Trophoblast cell (in vitro differentiated cells and primary cell): ENCODE measurements around the gene PLEKHD1.

Experiments used
- DNase-seq, 2 donors: peaks; one replicate each; pipeline ENCODE4 v3.0.0-alpha.2; 2016
- H2AFZ ChIP-seq: 2 replicates; pipeline ENCODE4 v1.6.1; 2013; ENCODE audit warnings: low read length, moderate library complexity, mild to moderate bottlenecking; ENCODE audit not compliant: insufficient read depth, poor library complexity
- H2AK5ac ChIP-seq: 2 replicates; pipeline ENCODE4 v1.6.1; 2013; ENCODE audit warnings: mild to moderate bottlenecking, low read length
- H2BK120ac ChIP-seq: 2 replicates; pipeline ENCODE4 v1.6.1; 2013; ENCODE audit warnings: low read length, mild to moderate bottlenecking, moderate library complexity; ENCODE audit not compliant: insufficient read depth, poor library complexity
- H2BK12ac ChIP-seq: 2 replicates; pipeline ENCODE4 v1.6.1; 2013; ENCODE audit warnings: mild to moderate bottlenecking, low read length, moderate library complexity
- H2BK5ac ChIP-seq: 2 replicates; pipeline ENCODE4 v1.6.1; 2013; ENCODE audit warnings: low read length, low read depth, moderate library complexity, mild to moderate bottlenecking; ENCODE audit not compliant: poor library complexity
- H3K14ac ChIP-seq: 2 replicates; pipeline ENCODE4 v1.6.1; 2013; ENCODE audit warnings: mild to moderate bottlenecking, low read length
- H3K18ac ChIP-seq: 2 replicates; pipeline ENCODE4 v1.6.1; 2013; ENCODE audit warnings: mild to moderate bottlenecking, low read length
- H3K23ac ChIP-seq: 2 replicates; pipeline ENCODE4 v1.6.1; 2013; ENCODE audit warnings: low read length
- H3K27ac ChIP-seq: 2 replicates; pipeline ENCODE4 v1.5.1; 2013; ENCODE audit warnings: low read depth, mild to moderate bottlenecking, inconsistent platforms, low read length, moderate library complexity
- H3K27me3 ChIP-seq: 2 replicates; pipeline ENCODE4 v1.6.1; 2013; ENCODE audit warnings: inconsistent platforms, mild to moderate bottlenecking, low read length, moderate library complexity; ENCODE audit not compliant: insufficient read depth
- H3K36me3 ChIP-seq, 2 experiments: 1 replicate in 1 of 2; 2 replicates in 1 of 2; pipeline ENCODE4 v1.6.1; 2013; ENCODE audit warnings: low read length in 2 of 2, mild to moderate bottlenecking in 2 of 2, moderate library complexity in 1 of 2; ENCODE audit not compliant: insufficient read depth in 2 of 2, control insufficient read depth in 1 of 2
- H3K4ac ChIP-seq: 2 replicates; pipeline ENCODE4 v1.6.1; 2013; ENCODE audit warnings: low read depth, mild to moderate bottlenecking, low read length, moderate library complexity
- H3K4me1 ChIP-seq, 2 experiments: 1 replicate in 1 of 2; 2 replicates in 1 of 2; pipeline ENCODE4 v1.6.1; 2013; ENCODE audit warnings: low read length in 2 of 2, mild to moderate bottlenecking in 2 of 2, moderate library complexity in 1 of 2; ENCODE audit not compliant: insufficient read depth in 2 of 2, control insufficient read depth in 1 of 2
- H3K4me2 ChIP-seq: 2 replicates; pipeline ENCODE4 v1.6.1; 2013; ENCODE audit warnings: inconsistent platforms, mild to moderate bottlenecking, low read length, moderate library complexity
- H3K4me3 ChIP-seq: 2 replicates; pipeline ENCODE4 v1.5.1; 2013; ENCODE audit warnings: mild to moderate bottlenecking, low read depth, low read length, inconsistent platforms
- H3K79me1 ChIP-seq: one replicate; pipeline ENCODE4 v1.6.1; 2013; ENCODE audit warnings: low read length
- H3K79me2 ChIP-seq: 2 replicates; pipeline ENCODE4 v1.6.1; 2013; ENCODE audit warnings: low read length, mild to moderate bottlenecking; ENCODE audit not compliant: control insufficient read depth, insufficient read depth, poor library complexity
- H3K9ac ChIP-seq: 2 replicates; pipeline ENCODE4 v1.6.1; 2013; ENCODE audit warnings: mild to moderate bottlenecking, low read length
- H3K9me3 ChIP-seq: 2 replicates; pipeline ENCODE4 v1.6.1; 2013; ENCODE audit warnings: low read depth, mild to moderate bottlenecking, control low read depth, inconsistent platforms, low read length; ENCODE audit not compliant: insufficient read depth
- H4K12ac ChIP-seq: 2 replicates; pipeline ENCODE4 v1.6.1; 2013; ENCODE audit warnings: low read depth, mild to moderate bottlenecking, low read length, moderate library complexity
- H4K8ac ChIP-seq: 2 replicates; pipeline ENCODE4 v1.6.1; 2013; ENCODE audit warnings: low read depth, mild to moderate bottlenecking, low read length, moderate library complexity
- H4K91ac ChIP-seq: one replicate; pipeline ENCODE4 v1.6.1; 2013; ENCODE audit warnings: low read depth, mild to moderate bottlenecking, low read length, moderate library complexity
- whole genome bisulfite sequencing: extraction: QIAGEN DNeasy Blood & Tissue Kit; methylation state at CpG from one replicate; pipeline ENCODE4 v1.1.7; 2013; ENCODE audit warnings: missing lambda C conversion rate; ENCODE audit not compliant: insufficient read length, insufficient coverage; ENCODE audit errors: extremely low coverage; 5-methylcytosine and 5-hydroxymethylcytosine counted together

PLEKHD1 gene

GRCh38 chr14:69490219-69490918, 5.8 kb downstream of the PLEKHD1 start:
- Histone ChIP-seq H2BK5ac (no peak overlapping the region), H2BK12ac (no peak overlapping the region), H3K4me1 (no peaks in the 10 kb centered on the region), H3K14ac (no peak overlapping the region), H3K27ac (no peak overlapping the region), H3K9me3 (no peaks in the 10 kb centered on the region), H3K9ac (no peak overlapping the region), H3K23ac (no peak overlapping the region), H3K4me3 (no peak overlapping the region), H2AFZ (no peak overlapping the region), H3K36me3 (no peaks in the 10 kb centered on the region), H2AK5ac (no peak overlapping the region), H3K18ac (no peak overlapping the region), H3K27me3 (peaks cover 8% of the 10 kb centered on the region), H3K79me1 (no peaks in the 10 kb centered on the region), H4K8ac (no peak overlapping the region), H4K12ac (no peak overlapping the region), H3K4ac (no peak overlapping the region), H3K4me2 (no peak overlapping the region), H2BK120ac (no peak overlapping the region), H4K91ac (no peak overlapping the region), H3K79me2 (no peaks in the 10 kb centered on the region)
- no peak for DNase-seq
- WGBS, result no CpG with 5 or more reads among the region's 7 CpGs

DNA sequence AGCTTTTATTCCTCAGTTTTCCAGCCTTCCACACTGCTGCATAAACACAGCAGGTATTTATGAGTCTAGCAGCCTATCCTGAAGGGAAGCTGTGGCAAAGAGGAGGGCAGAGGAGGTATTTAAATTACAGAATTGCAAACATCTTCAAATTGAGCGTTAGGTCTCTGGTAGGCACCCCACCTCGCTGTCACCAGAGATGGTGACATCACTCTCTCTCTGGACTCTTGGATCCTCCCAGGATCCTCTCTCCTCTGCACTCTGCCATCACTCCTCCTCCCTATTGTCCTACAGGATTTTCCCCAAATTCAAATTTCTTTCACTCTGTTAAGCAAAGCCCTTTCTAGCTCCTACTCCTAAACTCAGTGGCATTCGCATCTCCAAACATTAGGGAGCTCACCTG, 6.7 kb downstream of the PLEKHD1 start:
- H3K4me2 ChIP-seq, result no peak overlapping the region
- no peak overlapping the region for H2BK12ac ChIP-seq
- H3K4ac ChIP-seq, result no peak overlapping the region
- no peak overlapping the region for H2BK120ac ChIP-seq
- H4K8ac ChIP-seq, result no peak overlapping the region
- H3K9ac ChIP-seq, result no peak overlapping the region
- no peak overlapping the region for H4K91ac ChIP-seq
- no peak overlapping the region for H3K23ac ChIP-seq
- WGBS, result no CpG with 5 or more reads among the region's 3 CpGs
- DNase-seq, result no peak
- H3K4me1 ChIP-seq, result no peaks in the 10 kb centered on the region
- no peak overlapping the region for H3K14ac ChIP-seq
- no peaks in the 10 kb centered on the region for H3K79me1 ChIP-seq
- H3K4me3 ChIP-seq, result no peak overlapping the region
- no peak overlapping the region for H3K18ac ChIP-seq
- H3K79me2 ChIP-seq, result no peaks in the 10 kb centered on the region
- H2BK5ac ChIP-seq, result no peak overlapping the region
- no peak overlapping the region for H4K12ac ChIP-seq
- no peak overlapping the region for H3K27ac ChIP-seq
- no peaks in the 10 kb centered on the region for H3K36me3 ChIP-seq
- H2AK5ac ChIP-seq, result no peak overlapping the region
- H2AFZ ChIP-seq, result no peak overlapping the region
- H3K27me3 ChIP-seq, result peaks cover under 1% of the 10 kb centered on the region
- no peaks in the 10 kb centered on the region for H3K9me3 ChIP-seq

DNA sequence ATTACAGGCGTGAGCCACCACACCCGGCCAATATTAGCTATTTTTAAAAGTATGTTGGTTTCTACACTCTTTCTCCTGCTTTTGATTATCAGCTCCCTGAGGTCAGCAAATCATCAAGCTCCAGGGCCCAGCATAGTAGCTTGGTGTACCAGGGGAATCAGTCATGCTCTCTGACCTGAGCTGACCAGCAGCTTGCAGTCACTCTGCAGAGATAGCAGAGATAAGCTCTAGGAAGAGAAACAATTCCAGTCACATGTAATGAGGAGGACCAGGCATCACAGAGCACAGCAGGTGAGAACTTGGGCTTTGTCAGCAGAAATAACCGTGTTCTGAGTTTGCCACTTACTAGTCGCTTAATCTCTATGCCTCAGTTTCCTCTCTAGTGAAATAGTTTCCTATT, 8.5 kb downstream of the PLEKHD1 start:
- Histone ChIP-seq H3K9ac (no peak overlapping the region), H2BK120ac (no peak overlapping the region), H2BK12ac (no peak overlapping the region), H3K79me2 (no peaks in the 10 kb centered on the region), H2AK5ac (no peak overlapping the region), H2AFZ (no peak overlapping the region), H2BK5ac (no peak overlapping the region), H3K27ac (no peak overlapping the region), H4K91ac (no peak overlapping the region), H3K9me3 (no peaks in the 10 kb centered on the region), H3K4ac (no peak overlapping the region), H3K27me3 (no peaks in the 10 kb centered on the region), H3K4me2 (no peak overlapping the region), H3K14ac (no peak overlapping the region), H3K23ac (no peak overlapping the region), H3K18ac (no peak overlapping the region), H3K4me1 (no peaks in the 10 kb centered on the region), H3K79me1 (no peaks in the 10 kb centered on the region), H4K8ac (no peak overlapping the region), H3K36me3 (no peaks in the 10 kb centered on the region), H4K12ac (no peak overlapping the region), H3K4me3 (no peak overlapping the region)
- no CpG with 5 or more reads among the region's 4 CpGs for WGBS
- peak; percentile 71 to 75 for DNase-seq

GRCh38 chr14:69493791-69494190, 9.3 kb downstream of the PLEKHD1 start:
- H2BK120ac ChIP-seq, result no peak overlapping the region
- no peak overlapping the region for H3K14ac ChIP-seq
- H3K9me3 ChIP-seq, result no peaks in the 10 kb centered on the region
- no peak overlapping the region for H3K9ac ChIP-seq
- H2BK5ac ChIP-seq, result no peak overlapping the region
- no peak overlapping the region for H3K18ac ChIP-seq
- no peak overlapping the region for H2BK12ac ChIP-seq
- no peaks in the 10 kb centered on the region for H3K36me3 ChIP-seq
- no peak overlapping the region for H4K12ac ChIP-seq
- H3K4ac ChIP-seq, result no peak overlapping the region
- no peaks in the 10 kb centered on the region for H3K4me1 ChIP-seq
- H3K4me2 ChIP-seq, result no peak overlapping the region
- H3K23ac ChIP-seq, result no peak overlapping the region
- no peak overlapping the region for H3K27ac ChIP-seq
- H4K8ac ChIP-seq, result no peak overlapping the region
- H3K27me3 ChIP-seq, result no peaks in the 10 kb centered on the region
- no peaks in the 10 kb centered on the region for H3K79me2 ChIP-seq
- no peak overlapping the region for H2AK5ac ChIP-seq
- no peak overlapping the region for H2AFZ ChIP-seq
- H3K4me3 ChIP-seq, result no peak overlapping the region
- WGBS, result no CpG with 5 or more reads among the region's 3 CpGs
- H3K79me1 ChIP-seq, result no peaks in the 10 kb centered on the region
- no peak overlapping the region for H4K91ac ChIP-seq
- DNase-seq, result no peak
